Measurements from ENCODE around the gene TUBG1. TPM values are rescaled to one million over a fixed set of nuclear protein-coding genes. Genes with fewer than 3 reads are reported as not detected.

TUBG1 gene
- total and polyA plus RNA-seq, 2 of the 4 experiments (the other 2 are of a cell fraction): 38.9 to 94.5 TPM

DNA sequence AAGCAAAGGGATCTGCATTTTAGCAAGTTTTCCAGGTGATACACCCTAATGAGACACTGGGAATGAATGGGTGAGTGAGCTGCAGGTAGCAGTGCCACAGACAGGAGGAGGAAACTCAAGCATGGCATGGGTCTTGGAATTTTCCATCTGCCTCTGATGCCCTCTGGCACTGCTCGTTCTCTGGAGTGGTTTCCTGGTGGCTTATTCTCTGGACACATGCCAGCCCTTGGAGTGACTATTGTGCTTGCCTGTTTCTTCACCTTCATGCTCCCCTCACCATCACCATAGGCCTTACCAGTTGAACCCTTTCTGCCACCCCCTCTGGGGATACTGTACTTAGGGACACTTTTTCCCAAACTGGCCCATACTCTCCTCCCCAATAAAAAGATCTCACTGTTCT, 45.9 kb upstream of the TUBG1 start:
- DNase-seq: no peak

More for the DNA sequence above, 45.9 kb upstream of the TUBG1 start:
- Histone ChIP-seq H3K4me2 (ENCODE audit: low read depth, low read length) (peak overlapping the region; percentile 83), H2BK15ac (ENCODE audit: low read depth, low read length) (no peak overlapping the region), H3K27me3 (ENCODE audit: control insufficient read depth, insufficient read depth, low read length) (no peaks in the 10 kb centered on the region), H4K20me1 (ENCODE audit: insufficient read depth, low read length) (peaks cover 4% of the 10 kb centered on the region; the same call in 1 of the 2 replicates), H3K14ac (replicated peaks; ENCODE audit: low read depth, low read length) (no peak overlapping the region), H4K91ac (ENCODE audit: insufficient read depth, low read depth, low read length) (no peak overlapping the region), H3K23ac (ENCODE audit: low read depth, low read length) (no peak overlapping the region), H3K27ac (ENCODE audit: insufficient read depth, low read length) (no peak overlapping the region), H3K56ac (ENCODE audit: extremely low read depth, insufficient read depth, low read length) (no peak overlapping the region), H3K4me3 (ENCODE audit: insufficient read depth, low read depth, low read length) (no peak overlapping the region), H3K9me1 (ENCODE audit: insufficient read depth, low read length) (peaks cover 20% of the 10 kb centered on the region), H2BK20ac (ENCODE audit: low read depth, low read length) (no peak overlapping the region), H3K4ac (ENCODE audit: low read depth, low read length) (no peak overlapping the region), H3K36me3 (ENCODE audit: control insufficient read depth, insufficient read depth, low read length) (peaks cover 30% of the 10 kb centered on the region), H2AFZ (replicated peaks; ENCODE audit: low read length, poor library complexity) (no peak overlapping the region), H4K5ac (ENCODE audit: low read depth, low read length) (no peak overlapping the region), H3K9ac (ENCODE audit: low read depth, low read length) (no peak overlapping the region), H3K4me1 (ENCODE audit: control insufficient read depth, insufficient read depth, low read length) (peaks cover 19% of the 10 kb centered on the region), H2BK5ac (ENCODE audit: low read depth, low read length, poor library complexity, severe bottlenecking) (no peak overlapping the region), H2BK120ac (ENCODE audit: low read depth, low read length) (no peak overlapping the region), H4K8ac (ENCODE audit: low read depth in 2 of 2, low read length in 2 of 2) (peak overlapping the region in 1 of 2 experiments; percentile 98; a peak in 1 of 4 replicates), H2AK5ac (ENCODE audit: low read depth, low read length) (peak overlapping the region; percentile 42; the same call in 1 of the 2 replicates), H3K9me3 (ENCODE audit: control insufficient read depth, insufficient read depth, low read length) (no peaks in the 10 kb centered on the region), H2AK9ac (replicated peaks; ENCODE audit: low read depth, low read length, poor library complexity) (peak overlapping the region; percentile 6), H3K79me1 (ENCODE audit: low read depth in 1 of 2, low read length in 2 of 2) (peaks cover 30 to 67% of the 10 kb centered on the region in 2 experiments), H3K18ac (ENCODE audit: low read depth, low read length) (no peak overlapping the region)
- CTCF ChIA-PET: no interaction called here
- ATAC-seq (ENCODE audit: low read depth): no peak
- intact Hi-C loops (cut with micrococcal nuclease): no loop called here
- in situ Hi-C loops (cut with MboI; ENCODE audit: low sequenced_read_pairs): no loop called here
- TF ChIP-seq, protein P1, sequence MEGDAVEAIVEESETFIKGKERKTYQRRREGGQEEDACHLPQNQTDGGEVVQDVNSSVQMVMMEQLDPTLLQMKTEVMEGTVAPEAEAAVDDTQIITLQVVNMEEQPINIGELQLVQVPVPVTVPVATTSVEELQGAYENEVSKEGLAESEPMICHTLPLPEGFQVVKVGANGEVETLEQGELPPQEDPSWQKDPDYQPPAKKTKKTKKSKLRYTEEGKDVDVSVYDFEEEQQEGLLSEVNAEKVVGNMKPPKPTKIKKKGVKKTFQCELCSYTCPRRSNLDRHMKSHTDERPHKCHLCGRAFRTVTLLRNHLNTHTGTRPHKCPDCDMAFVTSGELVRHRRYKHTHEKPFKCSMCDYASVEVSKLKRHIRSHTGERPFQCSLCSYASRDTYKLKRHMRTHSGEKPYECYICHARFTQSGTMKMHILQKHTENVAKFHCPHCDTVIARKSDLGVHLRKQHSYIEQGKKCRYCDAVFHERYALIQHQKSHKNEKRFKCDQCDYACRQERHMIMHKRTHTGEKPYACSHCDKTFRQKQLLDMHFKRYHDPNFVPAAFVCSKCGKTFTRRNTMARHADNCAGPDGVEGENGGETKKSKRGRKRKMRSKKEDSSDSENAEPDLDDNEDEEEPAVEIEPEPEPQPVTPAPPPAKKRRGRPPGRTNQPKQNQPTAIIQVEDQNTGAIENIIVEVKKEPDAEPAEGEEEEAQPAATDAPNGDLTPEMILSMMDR (conservative IDR thresholded peaks at IDR 0.05; ENCODE audit: low read depth, low read length): no peak
- no peak for TF ChIP-seq SMC3 (IDR thresholded peaks at IDR 0.05; ENCODE audit: low read depth, low read length)
- TF ChIP-seq BHLHE40 (IDR thresholded peaks at IDR 0.05; ENCODE audit: low read depth, low read length): no peak
- no peak for TF ChIP-seq MXI1 (IDR thresholded peaks at IDR 0.05; ENCODE audit: borderline replicate concordance, low read depth, low read length)
- TF ChIP-seq CEBPB (IDR thresholded peaks at IDR 0.05; ENCODE audit: low read depth, low read length): no peak
- no peak for TF ChIP-seq USF2 (IDR thresholded peaks at IDR 0.05; ENCODE audit: low read depth, low read length)
- no peak for TF ChIP-seq RAD21 (IDR thresholded peaks at IDR 0.05; ENCODE audit: low read length)
- no peak for TF ChIP-seq NFE2L2 (IDR thresholded peaks at IDR 0.05; ENCODE audit: low read depth, low read length)
- no peak for TF ChIP-seq RCOR1 (IDR thresholded peaks at IDR 0.05; ENCODE audit: insufficient replicate concordance, low read length)
- TF ChIP-seq FOS (IDR thresholded peaks at IDR 0.05; ENCODE audit: low read depth, low read length): no peak
- no peak for TF ChIP-seq MAZ (IDR thresholded peaks at IDR 0.05; ENCODE audit: borderline replicate concordance, low read depth, low read length)
- TF ChIP-seq RFX5 (IDR thresholded peaks at IDR 0.05; ENCODE audit: low read depth, low read length): no peak
- no peak for TF ChIP-seq CHD1 (IDR thresholded peaks at IDR 0.05; ENCODE audit: low read depth, low read length)
- TF ChIP-seq ELK1 (IDR thresholded peaks at IDR 0.05; ENCODE audit: borderline replicate concordance, low read depth, low read length): no peak
- no peak for TF ChIP-seq POLR2A (IDR thresholded peaks at IDR 0.05; ENCODE audit: low read depth, low read length)
- no peak for TF ChIP-seq MAFK (IDR thresholded peaks at IDR 0.05; ENCODE audit: low read depth, low read length)
- POLR2A ChIA-PET (ENCODE audit: unreplicated experiment): no interaction called here
- dilution Hi-C loops (cut with HindIII; ENCODE audit: low sequenced_read_pairs, unreplicated experiment): no loop called here
- BruUV-seq (replicated peaks): no TSS peak
- WGBS, 2 experiments (ENCODE audit: extremely low coverage in 2 of 2, insufficient read length in 1 of 2): 57% methylated on average over 1 of the region's 1 CpG; no CpG with 5 or more reads in 1 of the 2 experiments
